Measurements from ENCODE around the gene SMIM10L2A.

The SMIM10L2A gene

GRCh38 chrX:135389717-135390116 is 32.0 kb upstream of the SMIM10L2A start:
- ChIA-PET POLR2A (no interaction called here), CTCF (no interaction called here)
- TF ChIP-seq FOXM1 (IDR thresholded peaks at IDR 0.05; ENCODE audit: borderline replicate concordance) (no peak), SUZ12 (IDR thresholded peaks at IDR 0.05) (no peak), NFRKB (IDR thresholded peaks at IDR 0.05) (no peak), ZNF384 (IDR thresholded peaks at IDR 0.05) (no peak), FOXK2 (IDR thresholded peaks at IDR 0.05) (no peak), HDGF (IDR thresholded peaks at IDR 0.05; ENCODE audit: borderline replicate concordance) (no peak), ARNT (IDR thresholded peaks at IDR 0.05) (no peak)
- no peak for DNase-seq (ENCODE audit: extremely low spot score)

GRCh38 chrX:135391734-135392133 is 30.0 kb upstream of the SMIM10L2A start:
- no peak for TF ChIP-seq ZNF384 (IDR thresholded peaks at IDR 0.05)
- no peak for TF ChIP-seq FOXA1 (IDR thresholded peaks at IDR 0.05)
- TF ChIP-seq BHLHE40 (IDR thresholded peaks at IDR 0.05; ENCODE audit: borderline replicate concordance) = no peak
- no peak for TF ChIP-seq SP1 (IDR thresholded peaks at IDR 0.05)
- no peak for TF ChIP-seq TARDBP (IDR thresholded peaks at IDR 0.05)
- TF ChIP-seq NFRKB (IDR thresholded peaks at IDR 0.05) = no peak
- TF ChIP-seq ELF4 (IDR thresholded peaks at IDR 0.05) = no peak
- no peak for TF ChIP-seq LEF1 (IDR thresholded peaks at IDR 0.05; ENCODE audit: borderline replicate concordance)
- TF ChIP-seq CTBP1 (IDR thresholded peaks at IDR 0.05; ENCODE audit: borderline replicate concordance) = no peak
- TF ChIP-seq PKNOX1 (IDR thresholded peaks at IDR 0.05) = no peak
- no peak for TF ChIP-seq L3MBTL2 (conservative IDR thresholded peaks at IDR 0.05)
- TF ChIP-seq FOXM1 (IDR thresholded peaks at IDR 0.05; ENCODE audit: borderline replicate concordance) = no peak
- no peak for TF ChIP-seq HDGF (IDR thresholded peaks at IDR 0.05; ENCODE audit: borderline replicate concordance)
- ChIA-PET CTCF (no interaction called here), POLR2A (no interaction called here)
- DNase-seq (ENCODE audit: extremely low spot score) = no peak

- CTCF ChIA-PET = no interaction called here
- TF ChIP-seq ELF4 (IDR thresholded peaks at IDR 0.05) (no peak), ZNF384 (IDR thresholded peaks at IDR 0.05) (no peak), TARDBP (IDR thresholded peaks at IDR 0.05) (no peak), NFRKB (IDR thresholded peaks at IDR 0.05) (no peak), LEF1 (IDR thresholded peaks at IDR 0.05; ENCODE audit: borderline replicate concordance) (no peak), SUZ12 (IDR thresholded peaks at IDR 0.05) (no peak), SP1 (IDR thresholded peaks at IDR 0.05) (no peak), ARNT (IDR thresholded peaks at IDR 0.05) (no peak), FOXK2 (IDR thresholded peaks at IDR 0.05) (no peak), FOXA1 (IDR thresholded peaks at IDR 0.05) (no peak), BHLHE40 (IDR thresholded peaks at IDR 0.05; ENCODE audit: borderline replicate concordance) (no peak), HDGF (IDR thresholded peaks at IDR 0.05; ENCODE audit: borderline replicate concordance) (no peak), L3MBTL2 (conservative IDR thresholded peaks at IDR 0.05) (no peak)
- DNase-seq (ENCODE audit: extremely low spot score) = no peak
- POLR2A ChIA-PET = no interaction called here
Observed at GRCh38 chrX:135393051-135393450, 28.7 kb upstream of the SMIM10L2A start.

GRCh38 chrX:135395064-135395463 is 26.7 kb upstream of the SMIM10L2A start:
- ChIA-PET POLR2A (no interaction called here), CTCF (no interaction called here)
- DNase-seq (ENCODE audit: extremely low spot score) = no peak
- TF ChIP-seq SP1 (IDR thresholded peaks at IDR 0.05) (no peak), LEF1 (IDR thresholded peaks at IDR 0.05; ENCODE audit: borderline replicate concordance) (no peak), ZNF384 (IDR thresholded peaks at IDR 0.05) (no peak), CTBP1 (IDR thresholded peaks at IDR 0.05; ENCODE audit: borderline replicate concordance) (no peak), BHLHE40 (IDR thresholded peaks at IDR 0.05; ENCODE audit: borderline replicate concordance) (no peak), FOXK2 (IDR thresholded peaks at IDR 0.05) (no peak), ELF4 (IDR thresholded peaks at IDR 0.05) (no peak), SUZ12 (IDR thresholded peaks at IDR 0.05) (no peak), FOXA1 (IDR thresholded peaks at IDR 0.05) (no peak), HDGF (IDR thresholded peaks at IDR 0.05; ENCODE audit: borderline replicate concordance) (no peak), TARDBP (IDR thresholded peaks at IDR 0.05) (no peak), PKNOX1 (IDR thresholded peaks at IDR 0.05) (no peak), ARNT (IDR thresholded peaks at IDR 0.05) (no peak), FOXM1 (IDR thresholded peaks at IDR 0.05; ENCODE audit: borderline replicate concordance) (no peak), NFRKB (IDR thresholded peaks at IDR 0.05) (no peak), L3MBTL2 (conservative IDR thresholded peaks at IDR 0.05) (no peak)

GRCh38 chrX:135396109-135396508 is 25.6 kb upstream of the SMIM10L2A start:
- TF ChIP-seq L3MBTL2 (conservative IDR thresholded peaks at IDR 0.05) (no peak), LEF1 (IDR thresholded peaks at IDR 0.05; ENCODE audit: borderline replicate concordance) (no peak), NFRKB (IDR thresholded peaks at IDR 0.05) (no peak)
- ChIA-PET POLR2A (no interaction called here), CTCF (no interaction called here)
- DNase-seq (ENCODE audit: extremely low spot score) = no peak

GRCh38 chrX:135396566-135396965 is 25.2 kb upstream of the SMIM10L2A start:
- DNase-seq (ENCODE audit: extremely low spot score) = no peak
- TF ChIP-seq ARNT (IDR thresholded peaks at IDR 0.05) = no peak
- TF ChIP-seq LEF1 (IDR thresholded peaks at IDR 0.05; ENCODE audit: borderline replicate concordance) = no peak
- no peak for TF ChIP-seq BHLHE40 (IDR thresholded peaks at IDR 0.05; ENCODE audit: borderline replicate concordance)
- TF ChIP-seq SUZ12 (IDR thresholded peaks at IDR 0.05) = no peak
- TF ChIP-seq HDGF (IDR thresholded peaks at IDR 0.05; ENCODE audit: borderline replicate concordance) = no peak
- TF ChIP-seq FOXA1 (IDR thresholded peaks at IDR 0.05) = no peak
- no peak for TF ChIP-seq TARDBP (IDR thresholded peaks at IDR 0.05)
- no peak for TF ChIP-seq SP1 (IDR thresholded peaks at IDR 0.05)
- TF ChIP-seq L3MBTL2 (conservative IDR thresholded peaks at IDR 0.05) = no peak
- TF ChIP-seq ZNF384 (IDR thresholded peaks at IDR 0.05) = no peak
- no peak for TF ChIP-seq CTBP1 (IDR thresholded peaks at IDR 0.05; ENCODE audit: borderline replicate concordance)
- TF ChIP-seq NFRKB (IDR thresholded peaks at IDR 0.05) = no peak
- POLR2A ChIA-PET = no interaction called here
- CTCF ChIA-PET = no interaction called here

GRCh38 chrX:135397652-135398051 is 24.1 kb upstream of the SMIM10L2A start:
- POLR2A ChIA-PET = no interaction called here
- TF ChIP-seq BHLHE40 (IDR thresholded peaks at IDR 0.05; ENCODE audit: borderline replicate concordance) (no peak), LEF1 (IDR thresholded peaks at IDR 0.05; ENCODE audit: borderline replicate concordance) (no peak), HDGF (IDR thresholded peaks at IDR 0.05; ENCODE audit: borderline replicate concordance) (no peak), FOXM1 (IDR thresholded peaks at IDR 0.05; ENCODE audit: borderline replicate concordance) (no peak), SUZ12 (IDR thresholded peaks at IDR 0.05) (no peak), NFRKB (IDR thresholded peaks at IDR 0.05) (no peak), PKNOX1 (IDR thresholded peaks at IDR 0.05) (no peak), ZNF384 (IDR thresholded peaks at IDR 0.05) (no peak), ARNT (IDR thresholded peaks at IDR 0.05) (no peak), L3MBTL2 (conservative IDR thresholded peaks at IDR 0.05) (no peak), FOXA1 (IDR thresholded peaks at IDR 0.05) (no peak), ELF4 (IDR thresholded peaks at IDR 0.05) (no peak), FOXK2 (IDR thresholded peaks at IDR 0.05) (no peak), TARDBP (IDR thresholded peaks at IDR 0.05) (no peak), CTBP1 (IDR thresholded peaks at IDR 0.05; ENCODE audit: borderline replicate concordance) (no peak), SP1 (IDR thresholded peaks at IDR 0.05) (no peak)
- no peak for DNase-seq (ENCODE audit: extremely low spot score)
- CTCF ChIA-PET = no interaction called here

Data from HEK293T (cell line).